ENCODE data around the gene SKAP2. TPM values are rescaled to one million over a fixed set of nuclear protein-coding genes. Genes with fewer than 3 reads are reported as not detected.

SKAP2 gene
- total RNA-seq, 1 experiment from 2014 or later = 30.7 TPM

DNA sequence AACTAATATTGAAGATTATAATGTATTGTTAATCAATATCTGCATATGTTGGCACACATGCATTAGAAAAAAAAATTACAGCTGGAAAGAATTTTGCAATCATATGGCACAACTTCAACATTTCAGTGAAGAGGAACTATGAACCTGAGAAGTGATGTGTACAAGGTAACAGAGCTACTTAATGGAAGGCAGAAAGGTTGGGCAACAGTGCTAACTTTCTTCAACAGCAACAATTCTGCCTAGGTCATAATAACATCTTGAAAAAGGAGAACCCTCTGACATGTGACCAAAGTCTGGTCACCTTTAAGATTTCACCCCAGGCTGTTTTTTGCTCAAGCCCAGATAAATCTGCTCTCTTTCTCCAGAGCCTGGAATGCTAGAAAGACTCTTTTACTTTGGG is 47.9 kb upstream of the SKAP2 start:
- CTCF ChIA-PET = no interaction called here
- POLR2A ChIA-PET = no interaction called here
- no TSS peak for BruUV-seq (replicated peaks)
- no peak for ATAC-seq
- no peak overlapping the region for H3K27ac ChIP-seq (ENCODE audit: low read depth, low read length)
- no peaks in the 10 kb centered on the region for H4K20me1 ChIP-seq (ENCODE audit: insufficient read depth)
- no peak overlapping the region for H3K9ac ChIP-seq (ENCODE audit: low read length)
- H3K4me3 ChIP-seq (replicated peaks in 1 of 2; ENCODE audit: low read depth in 1 of 2, low read length in 2 of 2) = no peak overlapping the region
- no peaks in the 10 kb centered on the region for H3K9me2 ChIP-seq (ENCODE audit: insufficient read depth)
- RAD21 ChIA-PET (ENCODE audit: low non-redundant PET in 1 of 2, low total read pairs in 2 of 2, uncharacterized antibody in 2 of 2, unreplicated experiment in 2 of 2) = no interaction called here
- H2AFZ ChIP-seq (ENCODE audit: low read depth, low read length, poor library complexity, severe bottlenecking) = peak overlapping the region; percentile 78
- no peaks in the 10 kb centered on the region for H3K36me3 ChIP-seq (ENCODE audit: control insufficient read depth in 1 of 2, insufficient read depth in 2 of 2, low read length in 2 of 2)
- no peak for DNase-seq (ENCODE audit: low read depth, low spot score)
- H3K4me2 ChIP-seq (ENCODE audit: low read length) = no peak overlapping the region
- H3K27me3 ChIP-seq (ENCODE audit: insufficient read depth, low read length) = no peaks in the 10 kb centered on the region
- H3K79me2 ChIP-seq (ENCODE audit: insufficient read depth, low read length) = no peaks in the 10 kb centered on the region
- intact Hi-C loops (cut with micrococcal nuclease) = no loop called here
- no peak for TF ChIP-seq MAX (IDR thresholded peaks at IDR 0.05)
- TF ChIP-seq SRF (IDR thresholded peaks at IDR 0.05; ENCODE audit: low read depth) = no peak
- TF ChIP-seq JUND (IDR thresholded peaks at IDR 0.05) = no peak
- TF ChIP-seq CEBPB (IDR thresholded peaks at IDR 0.05; ENCODE audit: low read depth) = no peak
- no peak for TF ChIP-seq YY1 (IDR thresholded peaks at IDR 0.05; ENCODE audit: extremely low read depth, insufficient replicate concordance, low read depth, low read length)
- TF ChIP-seq, protein P1, sequence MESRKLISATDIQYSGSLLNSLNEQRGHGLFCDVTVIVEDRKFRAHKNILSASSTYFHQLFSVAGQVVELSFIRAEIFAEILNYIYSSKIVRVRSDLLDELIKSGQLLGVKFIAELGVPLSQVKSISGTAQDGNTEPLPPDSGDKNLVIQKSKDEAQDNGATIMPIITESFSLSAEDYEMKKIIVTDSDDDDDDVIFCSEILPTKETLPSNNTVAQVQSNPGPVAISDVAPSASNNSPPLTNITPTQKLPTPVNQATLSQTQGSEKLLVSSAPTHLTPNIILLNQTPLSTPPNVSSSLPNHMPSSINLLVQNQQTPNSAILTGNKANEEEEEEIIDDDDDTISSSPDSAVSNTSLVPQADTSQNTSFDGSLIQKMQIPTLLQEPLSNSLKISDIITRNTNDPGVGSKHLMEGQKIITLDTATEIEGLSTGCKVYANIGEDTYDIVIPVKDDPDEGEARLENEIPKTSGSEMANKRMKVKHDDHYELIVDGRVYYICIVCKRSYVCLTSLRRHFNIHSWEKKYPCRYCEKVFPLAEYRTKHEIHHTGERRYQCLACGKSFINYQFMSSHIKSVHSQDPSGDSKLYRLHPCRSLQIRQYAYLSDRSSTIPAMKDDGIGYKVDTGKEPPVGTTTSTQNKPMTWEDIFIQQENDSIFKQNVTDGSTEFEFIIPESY (IDR thresholded peaks at IDR 0.05; ENCODE audit: extremely low read depth, insufficient replicate concordance, low read length) = no peak
- no peak for TF ChIP-seq POLR2A (IDR thresholded peaks at IDR 0.05; ENCODE audit: borderline replicate concordance, extremely low read depth, insufficient read depth, insufficient read length)
- TF ChIP-seq ZFX (IDR thresholded peaks at IDR 0.05) = no peak
- no peak for TF ChIP-seq CBX3 (IDR thresholded peaks at IDR 0.05; ENCODE audit: low read depth)
- no peak for TF ChIP-seq FOSL1 (IDR thresholded peaks at IDR 0.05; ENCODE audit: low read depth)
- TF ChIP-seq, protein P2, sequence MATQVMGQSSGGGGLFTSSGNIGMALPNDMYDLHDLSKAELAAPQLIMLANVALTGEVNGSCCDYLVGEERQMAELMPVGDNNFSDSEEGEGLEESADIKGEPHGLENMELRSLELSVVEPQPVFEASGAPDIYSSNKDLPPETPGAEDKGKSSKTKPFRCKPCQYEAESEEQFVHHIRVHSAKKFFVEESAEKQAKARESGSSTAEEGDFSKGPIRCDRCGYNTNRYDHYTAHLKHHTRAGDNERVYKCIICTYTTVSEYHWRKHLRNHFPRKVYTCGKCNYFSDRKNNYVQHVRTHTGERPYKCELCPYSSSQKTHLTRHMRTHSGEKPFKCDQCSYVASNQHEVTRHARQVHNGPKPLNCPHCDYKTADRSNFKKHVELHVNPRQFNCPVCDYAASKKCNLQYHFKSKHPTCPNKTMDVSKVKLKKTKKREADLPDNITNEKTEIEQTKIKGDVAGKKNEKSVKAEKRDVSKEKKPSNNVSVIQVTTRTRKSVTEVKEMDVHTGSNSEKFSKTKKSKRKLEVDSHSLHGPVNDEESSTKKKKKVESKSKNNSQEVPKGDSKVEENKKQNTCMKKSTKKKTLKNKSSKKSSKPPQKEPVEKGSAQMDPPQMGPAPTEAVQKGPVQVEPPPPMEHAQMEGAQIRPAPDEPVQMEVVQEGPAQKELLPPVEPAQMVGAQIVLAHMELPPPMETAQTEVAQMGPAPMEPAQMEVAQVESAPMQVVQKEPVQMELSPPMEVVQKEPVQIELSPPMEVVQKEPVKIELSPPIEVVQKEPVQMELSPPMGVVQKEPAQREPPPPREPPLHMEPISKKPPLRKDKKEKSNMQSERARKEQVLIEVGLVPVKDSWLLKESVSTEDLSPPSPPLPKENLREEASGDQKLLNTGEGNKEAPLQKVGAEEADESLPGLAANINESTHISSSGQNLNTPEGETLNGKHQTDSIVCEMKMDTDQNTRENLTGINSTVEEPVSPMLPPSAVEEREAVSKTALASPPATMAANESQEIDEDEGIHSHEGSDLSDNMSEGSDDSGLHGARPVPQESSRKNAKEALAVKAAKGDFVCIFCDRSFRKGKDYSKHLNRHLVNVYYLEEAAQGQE (IDR thresholded peaks at IDR 0.05; ENCODE audit: low read depth) = no peak
- TF ChIP-seq, protein P3, sequence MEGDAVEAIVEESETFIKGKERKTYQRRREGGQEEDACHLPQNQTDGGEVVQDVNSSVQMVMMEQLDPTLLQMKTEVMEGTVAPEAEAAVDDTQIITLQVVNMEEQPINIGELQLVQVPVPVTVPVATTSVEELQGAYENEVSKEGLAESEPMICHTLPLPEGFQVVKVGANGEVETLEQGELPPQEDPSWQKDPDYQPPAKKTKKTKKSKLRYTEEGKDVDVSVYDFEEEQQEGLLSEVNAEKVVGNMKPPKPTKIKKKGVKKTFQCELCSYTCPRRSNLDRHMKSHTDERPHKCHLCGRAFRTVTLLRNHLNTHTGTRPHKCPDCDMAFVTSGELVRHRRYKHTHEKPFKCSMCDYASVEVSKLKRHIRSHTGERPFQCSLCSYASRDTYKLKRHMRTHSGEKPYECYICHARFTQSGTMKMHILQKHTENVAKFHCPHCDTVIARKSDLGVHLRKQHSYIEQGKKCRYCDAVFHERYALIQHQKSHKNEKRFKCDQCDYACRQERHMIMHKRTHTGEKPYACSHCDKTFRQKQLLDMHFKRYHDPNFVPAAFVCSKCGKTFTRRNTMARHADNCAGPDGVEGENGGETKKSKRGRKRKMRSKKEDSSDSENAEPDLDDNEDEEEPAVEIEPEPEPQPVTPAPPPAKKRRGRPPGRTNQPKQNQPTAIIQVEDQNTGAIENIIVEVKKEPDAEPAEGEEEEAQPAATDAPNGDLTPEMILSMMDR (IDR thresholded peaks at IDR 0.05 in 2 of 3, conservative IDR thresholded peaks at IDR 0.05 in 1 of 3; ENCODE audit: borderline replicate concordance in 1 of 3, insufficient read depth in 1 of 3, low read depth in 2 of 3, low read length in 2 of 3) = no peak
- TF ChIP-seq ELF1 (IDR thresholded peaks at IDR 0.05; ENCODE audit: borderline replicate concordance, low read depth) = no peak
- no peak for TF ChIP-seq EGR1 (IDR thresholded peaks at IDR 0.05; ENCODE audit: low read depth)
- peaks cover 10 to 24% of the 10 kb centered on the region in 2 experiments; a peak in 3 of 4 replicates for H3K4me1 ChIP-seq (ENCODE audit: control insufficient read depth in 1 of 2, insufficient read depth in 2 of 2, low read length in 2 of 2)
- no peaks in the 10 kb centered on the region for H3K9me3 ChIP-seq (ENCODE audit: control insufficient read depth in 1 of 2, insufficient read depth in 1 of 2, low read depth in 1 of 2, low read length in 2 of 2)
